NCI-H146 treated with DMSO at 0.1 percent for 48 hours (cell line): ENCODE results near the gene GLE1.

ENCODE experiments used
- DNase-seq: peaks from one replicate; lab custom pipeline; 2025; ENCODE audit not compliant: unreplicated experiment; lab: John Stamatoyannopoulos, UW

The GLE1 gene, protein sequence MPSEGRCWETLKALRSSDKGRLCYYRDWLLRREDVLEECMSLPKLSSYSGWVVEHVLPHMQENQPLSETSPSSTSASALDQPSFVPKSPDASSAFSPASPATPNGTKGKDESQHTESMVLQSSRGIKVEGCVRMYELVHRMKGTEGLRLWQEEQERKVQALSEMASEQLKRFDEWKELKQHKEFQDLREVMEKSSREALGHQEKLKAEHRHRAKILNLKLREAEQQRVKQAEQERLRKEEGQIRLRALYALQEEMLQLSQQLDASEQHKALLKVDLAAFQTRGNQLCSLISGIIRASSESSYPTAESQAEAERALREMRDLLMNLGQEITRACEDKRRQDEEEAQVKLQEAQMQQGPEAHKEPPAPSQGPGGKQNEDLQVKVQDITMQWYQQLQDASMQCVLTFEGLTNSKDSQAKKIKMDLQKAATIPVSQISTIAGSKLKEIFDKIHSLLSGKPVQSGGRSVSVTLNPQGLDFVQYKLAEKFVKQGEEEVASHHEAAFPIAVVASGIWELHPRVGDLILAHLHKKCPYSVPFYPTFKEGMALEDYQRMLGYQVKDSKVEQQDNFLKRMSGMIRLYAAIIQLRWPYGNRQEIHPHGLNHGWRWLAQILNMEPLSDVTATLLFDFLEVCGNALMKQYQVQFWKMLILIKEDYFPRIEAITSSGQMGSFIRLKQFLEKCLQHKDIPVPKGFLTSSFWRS

GRCh38 chr9:128504485-128505413 is at the start of gene GLE1:
GLE1 (plus strand) TSS chr9:128504719; CDS start chr9:128504806, 87 bp downstream.
- peak; percentile 33 for DNase-seq

GRCh38 chr9:128454991-128455390 is 49.5 kb upstream of the GLE1 start:
- peak; percentile 49 for DNase-seq

DNA sequence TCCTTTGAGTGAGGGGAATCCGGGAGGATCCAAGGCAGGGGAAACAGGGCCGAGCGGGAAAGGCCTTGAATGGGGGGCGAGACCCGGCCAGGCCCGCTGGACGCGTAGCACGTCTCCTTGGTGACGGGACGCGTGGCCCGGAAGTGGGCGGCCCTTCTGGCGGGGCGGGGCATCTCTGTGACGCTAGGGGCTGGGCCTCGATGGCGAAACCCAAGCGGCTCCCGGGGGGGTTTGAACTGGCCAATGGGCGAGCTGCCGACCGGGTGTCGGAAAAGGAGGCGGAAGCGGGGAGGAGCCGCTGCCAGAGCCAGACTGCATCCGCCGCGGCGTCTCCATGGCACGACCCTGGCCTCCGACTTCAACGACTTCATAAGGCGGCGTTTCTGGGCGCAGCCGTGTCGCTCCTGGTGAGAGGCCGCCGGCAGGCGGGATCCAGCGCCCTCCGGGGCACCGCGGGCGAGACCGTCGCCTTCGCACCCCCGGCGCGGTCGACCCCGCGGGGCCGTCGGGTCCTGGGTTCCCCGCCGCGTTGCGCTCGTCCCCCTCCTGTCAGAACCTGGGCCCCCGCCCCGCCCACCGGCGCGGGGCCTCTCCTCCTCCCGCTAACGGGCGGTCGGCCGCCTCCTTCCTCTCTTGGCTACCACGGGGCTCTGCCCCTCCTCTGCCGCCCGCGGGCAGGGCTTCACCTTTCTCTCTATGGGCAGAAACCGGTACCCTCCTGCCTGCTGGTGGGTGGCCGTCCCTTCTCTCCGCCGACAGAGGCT is 48.5 kb upstream of the GLE1 start, which contains the start of gene ODF2:
Gene ODF2, plus strand, starts transcription at position 158 of the 764 bp plus-strand sequence. Its CDS starts 86 bp downstream, at position 244.
- DNase-seq: peak; percentile 85

DNA sequence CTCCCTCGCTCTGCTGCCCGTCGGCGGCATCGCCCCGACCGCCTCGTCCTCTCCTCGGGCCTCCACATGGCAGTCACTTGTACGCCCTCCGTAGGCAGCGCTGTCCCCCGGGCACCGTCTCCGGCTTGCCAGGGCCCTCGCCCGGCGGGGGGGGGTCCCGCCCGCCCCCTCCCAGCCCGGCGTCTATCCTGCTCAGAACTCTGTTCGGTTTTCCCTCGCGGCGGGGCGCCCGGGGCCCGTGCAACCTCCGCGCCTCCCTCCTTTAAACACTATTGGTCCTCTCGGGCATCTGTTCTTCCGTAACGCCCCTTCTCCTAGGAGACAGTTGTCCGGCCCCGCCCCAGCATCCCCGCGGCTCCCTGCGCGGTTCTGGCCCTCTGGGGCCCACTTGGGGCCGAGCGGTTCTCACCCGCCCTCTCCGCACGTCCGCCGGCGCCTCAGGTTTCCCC is 47.9 kb upstream of the GLE1 start:
- peak; percentile 56 for DNase-seq

DNA sequence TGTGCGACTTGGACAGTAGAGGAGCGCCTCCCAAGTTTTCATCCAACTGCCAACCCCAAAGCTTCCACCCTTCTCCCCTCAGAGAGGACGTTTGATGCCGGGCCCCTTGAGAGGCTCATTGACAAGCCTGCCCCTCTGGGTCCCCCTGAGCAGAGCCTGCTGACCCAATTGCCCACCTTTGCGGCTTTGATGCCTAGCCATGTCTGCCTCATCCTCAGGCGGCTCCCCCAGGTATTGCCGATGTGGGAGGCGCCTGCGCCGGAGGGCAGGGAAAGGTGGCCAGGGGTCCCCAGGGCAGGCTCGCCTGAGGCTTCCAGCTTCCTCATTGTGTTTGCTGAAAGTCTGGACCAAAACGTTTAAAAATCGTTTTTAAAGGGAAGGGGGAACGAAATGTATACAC is 47.3 kb upstream of the GLE1 start:
- no peak for DNase-seq

- DNase-seq: no peak
Measured at GRCh38 chr9:128459011-128459410, 45.5 kb upstream of the GLE1 start.

DNA sequence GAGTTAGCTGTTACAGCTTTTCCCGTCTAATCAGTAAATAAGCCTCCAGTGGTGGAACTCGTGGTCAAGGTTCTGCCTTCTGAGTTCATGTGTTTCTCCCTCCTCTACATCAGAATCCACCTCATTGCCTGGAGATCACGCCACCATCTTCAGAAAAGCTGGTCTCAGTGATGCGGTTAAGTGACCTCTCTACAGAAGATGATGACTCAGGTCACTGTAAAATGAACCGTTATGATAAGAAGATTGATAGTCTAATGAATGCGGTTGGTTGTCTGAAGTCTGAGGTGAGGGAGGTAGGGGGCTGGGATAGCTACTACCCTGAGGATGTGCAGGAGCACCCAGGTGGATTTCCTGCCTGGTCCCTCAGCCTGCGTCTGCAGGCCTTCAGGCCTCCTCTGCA is 35.4 kb upstream of the GLE1 start:
- DNase-seq: no peak

GRCh38 chr9:128470560-128470959 is 34.0 kb upstream of the GLE1 start:
- no peak for DNase-seq

- no peak for DNase-seq
Measured at GRCh38 chr9:128473104-128473503, 31.4 kb upstream of the GLE1 start.

GRCh38 chr9:128475867-128476266 is 28.7 kb upstream of the GLE1 start:
- DNase-seq: no peak

- DNase-seq: no peak
Measured at GRCh38 chr9:128479262-128479661, 25.3 kb upstream of the GLE1 start.

DNA sequence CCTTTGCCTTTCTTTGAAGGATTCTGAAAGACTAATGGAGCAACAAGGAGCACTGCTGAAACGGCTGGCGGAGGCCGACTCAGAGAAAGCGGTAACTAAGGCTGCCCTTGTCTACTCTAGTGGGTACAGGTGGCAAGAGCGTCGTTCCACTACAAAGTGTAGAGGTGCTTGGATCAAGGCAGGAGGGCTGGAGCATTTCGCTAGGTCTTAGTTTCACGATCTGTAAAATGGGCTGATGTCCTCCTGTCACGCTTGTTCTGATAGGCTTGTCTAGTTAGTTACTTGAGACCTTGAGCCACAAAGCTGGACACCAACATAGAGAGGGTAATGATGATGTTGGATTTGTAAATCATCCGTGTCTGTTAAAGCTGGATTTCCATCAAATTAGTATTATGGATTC is 23.0 kb upstream of the GLE1 start:
- no peak for DNase-seq

GRCh38 chr9:128482186-128482585 is 22.3 kb upstream of the GLE1 start:
- no peak for DNase-seq

- DNase-seq: no peak
Measured at GRCh38 chr9:128484686-128485413, 19.7 kb upstream of the GLE1 start.

DNA sequence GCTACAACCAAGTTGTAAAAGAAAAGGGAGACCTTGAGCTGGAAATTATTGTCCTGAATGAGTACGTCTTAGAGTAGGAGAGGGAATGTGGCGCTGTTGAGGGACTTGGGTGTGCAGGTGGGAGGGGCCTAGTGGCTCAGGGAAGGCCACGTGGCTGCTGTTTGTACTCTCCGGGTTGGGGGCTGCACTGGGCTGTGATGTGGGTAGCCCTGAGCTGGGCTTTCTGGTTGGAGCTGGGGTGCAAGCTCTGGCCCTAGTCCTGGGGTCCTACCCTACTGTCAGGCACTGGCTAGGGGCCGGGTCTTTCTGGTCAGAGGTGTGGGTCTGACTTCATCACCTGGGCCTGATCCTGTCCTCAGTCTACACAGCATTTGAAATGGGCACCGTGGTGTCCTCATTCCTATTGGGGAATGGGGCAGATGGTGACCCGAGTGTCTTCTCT is 19.1 kb upstream of the GLE1 start:
- DNase-seq: no peak

GRCh38 chr9:128486201-128486600 is 18.3 kb upstream of the GLE1 start:
- no peak for DNase-seq

DNA sequence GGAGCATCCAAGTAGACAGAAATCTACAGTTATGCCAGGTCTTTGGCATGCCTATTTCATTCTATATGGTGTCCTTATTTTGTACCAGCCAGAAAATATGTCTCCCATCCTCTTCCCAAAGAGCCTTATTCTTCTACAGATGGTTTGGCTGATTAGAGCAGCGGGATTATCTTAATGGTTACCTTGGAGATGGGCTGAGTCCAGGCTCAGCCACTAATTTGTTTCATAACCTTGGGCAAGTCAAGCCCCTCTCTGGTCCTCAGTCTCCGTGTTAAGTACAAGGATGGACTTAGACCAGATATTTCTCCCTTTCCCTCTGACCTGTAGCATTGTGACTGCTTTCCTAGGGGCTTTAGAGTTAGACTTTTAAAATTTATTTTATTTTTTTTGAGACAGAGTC is 11.1 kb upstream of the GLE1 start:
- DNase-seq: no peak

DNA sequence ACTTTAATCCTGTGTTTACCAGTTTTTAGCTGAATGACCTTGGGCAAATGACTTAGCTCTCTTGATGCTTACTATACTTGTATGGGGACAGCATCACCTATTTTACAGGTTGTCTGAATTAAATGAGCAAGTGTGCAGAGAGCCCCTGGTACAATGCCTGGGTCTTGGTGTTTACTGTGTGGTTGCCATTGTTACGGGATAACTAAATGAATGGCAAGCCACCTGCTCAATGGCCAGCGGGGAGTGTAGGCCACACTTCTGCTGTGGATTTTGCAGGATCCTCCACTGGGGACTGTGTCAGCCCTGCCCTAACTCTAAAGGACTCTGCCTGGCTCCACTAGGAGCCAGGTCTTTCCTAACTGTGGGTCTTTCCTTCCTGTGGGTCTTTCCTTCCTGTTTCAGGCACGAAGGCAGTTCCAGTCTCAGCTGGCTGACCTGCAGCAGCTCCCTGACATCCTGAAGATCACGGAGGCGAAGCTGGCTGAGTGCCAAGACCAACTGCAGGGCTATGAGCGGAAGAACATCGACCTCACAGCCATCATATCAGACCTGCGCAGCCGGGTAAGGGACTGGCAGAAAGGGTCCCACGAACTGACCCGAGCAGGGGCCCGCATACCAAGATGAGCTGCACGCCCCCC is 10.3 kb upstream of the GLE1 start:
- peak; percentile 65 for DNase-seq

DNA sequence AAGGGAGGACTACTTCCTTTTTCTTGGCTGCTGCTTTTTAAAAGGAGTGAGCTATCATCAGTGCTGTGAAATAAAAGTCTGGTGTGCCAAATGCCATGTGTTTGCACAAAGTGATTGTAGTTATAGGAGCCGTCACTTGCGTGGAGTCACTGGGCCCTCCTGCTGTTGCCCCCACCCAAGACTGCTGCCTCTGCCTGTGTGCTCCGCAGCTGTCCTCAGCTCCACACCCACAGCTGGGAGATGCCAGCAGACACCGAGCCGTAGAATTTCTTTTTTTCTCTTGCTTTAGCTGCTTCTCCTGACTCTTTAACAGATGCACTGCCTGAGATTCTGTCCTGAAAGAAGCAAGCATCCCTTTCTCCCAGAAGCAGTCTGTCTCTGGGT is 9.8 kb upstream of the GLE1 start:
- no peak for DNase-seq
